ENCODE data around the gene SGK1. TPM values are rescaled to one million over a fixed set of nuclear protein-coding genes. Genes with fewer than 3 reads are reported as not detected.

SGK1 gene
- 71.4 and 77.0 TPM in 2 replicates for total RNA-seq

DNA sequence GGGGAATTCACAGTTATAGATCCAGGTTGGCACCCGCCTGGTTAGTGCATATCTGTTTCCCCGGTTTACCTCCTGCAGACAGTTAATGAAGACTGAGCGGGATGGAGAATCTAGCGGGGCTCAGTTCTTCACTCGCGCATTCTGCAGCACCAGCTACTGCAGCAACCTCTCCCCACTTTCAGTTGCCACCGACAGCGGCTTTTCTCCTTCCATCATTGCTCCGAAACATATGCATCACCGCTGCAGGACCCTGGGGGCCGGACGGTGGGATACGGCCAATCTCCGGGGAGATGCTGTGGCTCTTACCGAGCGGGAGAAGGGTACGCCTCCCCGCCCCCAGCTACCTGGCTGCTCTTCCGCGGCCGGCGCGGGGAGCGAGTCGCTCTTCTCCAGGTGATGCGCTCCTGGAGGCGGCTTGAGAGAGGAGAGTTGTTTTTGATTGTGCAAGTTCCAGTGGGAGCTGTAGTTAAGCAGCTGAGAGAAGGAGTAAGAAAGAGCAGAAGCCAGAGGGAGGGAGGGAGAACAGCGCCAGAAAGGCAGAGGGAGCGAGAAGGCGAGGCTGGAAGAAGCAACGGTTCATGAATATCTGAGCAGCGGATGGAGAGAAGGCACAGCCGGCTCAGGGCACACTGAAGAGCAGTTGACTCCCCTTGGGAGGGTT lies at the start of gene SGK1:
TSS of gene SGK1 (minus strand) at position 642 of the 661 bp plus-strand sequence. CDS start 652 bp downstream, outside the sequence.

Data from epithelial cell of umbilical artery (primary cell).